GM10847 (cell line): Measurements from ENCODE around the gene METAP1D.

Experiments
- POLR2A ChIP-seq: IDR thresholded peaks from 2 replicates; pipeline ENCODE4 v1.6.1; 2011; ENCODE audit not compliant: insufficient read length; ENCODE audit errors: extremely low read depth

The METAP1D gene

DNA sequence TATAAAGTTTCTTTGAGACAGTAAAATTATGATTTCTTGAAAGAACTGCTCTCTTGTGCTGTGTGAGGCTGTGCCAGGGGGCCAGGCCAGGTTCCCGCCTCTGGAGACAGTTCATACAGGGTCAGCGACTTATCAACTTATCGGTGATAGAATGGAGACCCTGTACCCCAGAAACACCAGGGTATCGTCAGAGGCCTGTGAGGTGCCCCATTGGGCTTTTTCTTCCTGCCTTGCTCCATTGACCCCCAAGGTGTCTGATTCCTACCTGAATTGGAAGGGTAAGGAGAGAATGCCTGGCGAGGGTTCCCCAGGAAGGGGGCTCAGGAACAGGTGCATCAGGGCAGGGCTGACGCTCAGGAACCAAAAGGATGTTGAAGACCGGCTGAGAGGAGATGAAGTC is 89.9 kb downstream of the METAP1D start:
- no peak for TF ChIP-seq POLR2A

DNA sequence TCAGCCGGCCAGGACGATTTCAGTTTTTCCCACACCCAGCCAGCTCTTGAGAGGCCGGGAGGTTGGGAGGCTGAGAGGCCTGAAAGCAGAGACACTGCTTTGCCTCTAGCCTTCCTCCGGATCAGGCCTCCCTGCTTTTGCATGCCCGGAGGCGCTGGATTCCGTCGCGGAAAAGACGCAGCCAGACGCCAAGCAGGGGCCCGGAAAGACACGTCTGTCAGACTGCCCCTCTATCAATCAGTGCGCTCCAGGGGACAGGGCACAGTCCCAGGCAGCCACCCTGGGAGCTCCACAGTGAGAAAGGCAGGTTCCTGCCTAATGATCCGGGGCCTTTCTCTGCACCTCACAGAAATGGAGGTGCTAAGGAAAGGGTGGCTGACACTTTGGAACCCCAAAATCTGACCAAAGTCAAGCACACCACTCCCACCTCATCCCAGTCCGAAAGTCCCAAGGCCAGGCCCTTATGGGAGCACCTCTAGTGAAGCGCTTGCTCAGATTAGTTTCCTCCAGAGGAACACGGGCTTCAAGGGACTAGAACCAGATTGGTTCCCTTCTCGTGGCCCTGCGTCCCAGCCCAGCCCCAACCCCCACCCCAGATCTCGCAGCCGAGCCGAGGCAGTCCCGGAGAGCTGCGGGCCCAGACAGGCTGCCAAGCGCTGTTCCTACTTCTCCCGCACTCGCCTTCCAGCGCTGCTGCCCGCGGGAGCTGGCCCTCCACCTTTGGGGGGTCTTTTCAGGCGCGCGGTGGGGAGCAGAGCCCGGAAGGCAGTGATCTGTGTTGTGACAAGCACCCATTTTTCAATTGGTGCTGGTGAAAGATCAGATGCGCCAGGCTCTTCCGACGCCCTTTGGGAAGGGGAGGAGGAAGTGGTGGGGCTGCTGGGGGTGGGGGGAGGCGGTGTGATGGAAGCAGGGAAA is 90.5 kb downstream of the METAP1D start:
- TF ChIP-seq POLR2A = no peak

DNA sequence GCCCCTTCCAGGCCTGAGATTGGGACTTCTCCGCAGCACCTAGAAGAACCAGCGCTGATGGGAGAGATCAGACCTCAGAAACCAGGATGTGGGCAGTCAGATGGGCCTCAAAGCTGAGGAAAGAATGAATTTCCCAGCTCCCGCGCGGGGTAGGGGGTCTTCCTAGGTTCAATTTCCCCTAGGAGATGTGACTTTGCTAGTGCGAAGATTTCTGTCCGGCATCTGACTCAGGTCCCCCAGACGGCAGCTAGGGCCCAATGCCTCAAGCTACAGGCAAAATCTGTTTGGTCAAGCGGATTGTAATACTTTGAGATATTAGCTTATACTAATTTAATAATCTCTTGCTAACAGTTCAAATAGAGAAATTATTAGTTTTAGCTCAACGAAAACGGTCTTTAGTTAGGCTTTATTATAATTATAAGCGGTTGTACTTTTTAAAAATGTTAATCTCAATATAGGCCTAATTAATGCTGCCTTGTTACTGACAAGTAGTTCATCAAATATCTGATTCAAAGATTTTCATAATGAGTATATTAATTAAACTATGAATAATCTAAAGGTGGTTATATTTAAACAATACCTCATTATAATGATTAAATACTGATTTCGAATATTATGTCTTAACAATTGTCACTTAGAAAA is 91.4 kb downstream of the METAP1D start:
- TF ChIP-seq POLR2A = no peak

DNA sequence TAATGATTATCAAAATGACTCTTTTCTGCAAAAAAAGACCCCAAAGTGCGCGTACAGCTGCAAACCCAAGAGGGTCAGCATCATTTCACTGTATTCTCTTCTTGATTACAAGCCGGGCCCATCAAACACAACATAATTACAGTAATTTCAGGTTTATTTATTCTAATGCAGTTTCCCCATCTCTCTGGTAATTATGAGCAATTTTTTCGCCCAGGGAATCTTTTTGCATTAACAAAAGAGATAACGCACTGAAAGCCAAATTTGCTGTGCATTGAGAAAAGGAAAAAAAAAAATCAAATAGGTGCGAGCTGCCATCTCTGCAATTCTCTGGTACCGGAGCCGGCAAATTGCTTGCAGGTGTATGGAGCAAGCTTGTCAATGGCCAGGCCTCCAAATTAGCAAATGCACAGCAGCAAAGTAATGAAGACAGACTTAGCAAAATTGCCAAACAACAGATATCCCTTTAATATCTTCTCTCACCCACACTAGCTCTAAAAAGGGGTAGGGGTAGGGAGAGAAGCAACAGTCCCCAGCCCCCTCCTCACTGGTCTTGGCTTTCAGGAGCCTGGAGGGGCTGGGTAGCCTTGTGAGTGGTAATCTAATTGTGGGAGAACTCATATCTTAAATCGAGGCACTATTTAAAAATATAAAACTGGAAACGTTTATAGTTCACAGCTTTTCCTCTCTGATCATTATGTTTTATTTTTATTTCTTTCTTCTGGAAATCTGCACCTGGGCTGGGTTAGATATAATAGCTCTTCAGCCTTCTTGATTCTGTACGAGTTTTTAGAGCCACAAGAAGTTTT is 92.2 kb downstream of the METAP1D start:
- TF ChIP-seq POLR2A = no peak

DNA sequence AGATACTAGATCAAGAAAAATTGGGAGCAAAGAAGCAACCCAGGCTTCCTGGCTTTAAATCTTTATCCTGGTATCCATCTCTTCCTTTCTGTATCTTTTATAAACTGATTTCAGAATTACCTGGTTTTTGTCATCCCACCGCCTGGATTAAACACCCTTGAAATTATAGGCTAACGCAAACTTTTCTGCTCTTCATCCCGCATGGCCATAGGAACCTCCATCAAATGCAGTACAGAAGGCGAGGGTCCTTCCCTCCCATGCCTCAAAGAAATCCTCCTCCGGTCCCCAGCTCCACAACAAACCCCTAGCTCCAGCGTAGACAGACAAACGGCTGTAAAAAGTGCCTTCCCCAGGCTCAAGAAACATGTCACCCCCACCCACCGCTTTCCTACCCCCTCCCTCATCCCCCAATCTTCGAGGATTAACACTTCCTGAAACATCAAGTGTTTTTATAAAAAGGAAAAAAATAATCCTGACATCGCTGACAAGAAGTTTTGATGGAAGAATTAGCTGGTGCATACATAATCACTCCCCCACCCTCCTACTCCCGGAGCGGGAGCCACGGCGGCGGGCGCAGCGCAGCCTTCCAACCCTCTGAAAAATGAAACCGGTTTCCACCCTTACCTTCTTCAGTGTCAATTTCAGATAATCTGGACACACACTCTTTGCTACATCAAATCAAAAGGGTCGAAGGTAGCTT is 93.1 kb downstream of the METAP1D start:
- no peak for TF ChIP-seq POLR2A

DNA sequence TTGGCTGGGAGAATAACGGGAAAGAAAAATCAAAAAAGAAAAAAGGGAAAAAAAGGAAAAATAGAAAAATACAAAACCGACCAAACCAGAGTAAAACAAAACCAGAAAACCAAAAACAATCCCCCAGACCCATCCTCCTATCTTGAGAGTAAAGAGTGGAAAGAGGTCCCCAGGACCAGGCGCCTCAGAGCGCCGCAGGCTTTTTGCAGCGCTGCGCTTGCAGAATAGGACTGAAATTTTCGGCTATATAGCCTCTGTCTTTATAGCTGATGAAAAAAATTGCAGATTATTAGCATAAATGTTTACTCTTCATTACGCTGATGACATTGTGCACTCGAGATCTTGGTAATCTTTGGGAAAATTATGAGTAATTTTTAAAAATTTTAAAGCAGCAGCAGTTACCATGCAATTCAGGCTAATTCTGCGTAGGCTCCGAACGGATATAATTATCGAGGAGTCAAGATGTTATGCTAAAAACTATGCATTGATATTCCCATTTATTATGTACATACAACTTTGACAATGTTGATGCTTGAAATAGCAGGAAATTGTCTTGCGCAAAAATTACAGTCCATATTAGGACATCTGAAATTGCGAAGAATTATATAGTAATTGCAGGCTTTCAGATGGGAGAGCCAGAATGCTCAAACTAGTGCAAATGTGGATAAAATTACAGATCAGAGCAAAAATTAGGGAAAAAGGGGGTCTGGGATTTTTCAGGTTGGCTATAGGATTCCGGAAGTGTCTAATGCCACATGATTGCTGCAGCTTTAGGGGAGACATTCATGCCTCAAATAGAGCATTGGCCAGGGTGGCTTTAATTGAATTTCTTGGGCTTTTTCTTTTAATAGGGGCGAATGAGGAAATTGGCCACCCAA is 93.9 kb downstream of the METAP1D start:
- no peak for TF ChIP-seq POLR2A

DNA sequence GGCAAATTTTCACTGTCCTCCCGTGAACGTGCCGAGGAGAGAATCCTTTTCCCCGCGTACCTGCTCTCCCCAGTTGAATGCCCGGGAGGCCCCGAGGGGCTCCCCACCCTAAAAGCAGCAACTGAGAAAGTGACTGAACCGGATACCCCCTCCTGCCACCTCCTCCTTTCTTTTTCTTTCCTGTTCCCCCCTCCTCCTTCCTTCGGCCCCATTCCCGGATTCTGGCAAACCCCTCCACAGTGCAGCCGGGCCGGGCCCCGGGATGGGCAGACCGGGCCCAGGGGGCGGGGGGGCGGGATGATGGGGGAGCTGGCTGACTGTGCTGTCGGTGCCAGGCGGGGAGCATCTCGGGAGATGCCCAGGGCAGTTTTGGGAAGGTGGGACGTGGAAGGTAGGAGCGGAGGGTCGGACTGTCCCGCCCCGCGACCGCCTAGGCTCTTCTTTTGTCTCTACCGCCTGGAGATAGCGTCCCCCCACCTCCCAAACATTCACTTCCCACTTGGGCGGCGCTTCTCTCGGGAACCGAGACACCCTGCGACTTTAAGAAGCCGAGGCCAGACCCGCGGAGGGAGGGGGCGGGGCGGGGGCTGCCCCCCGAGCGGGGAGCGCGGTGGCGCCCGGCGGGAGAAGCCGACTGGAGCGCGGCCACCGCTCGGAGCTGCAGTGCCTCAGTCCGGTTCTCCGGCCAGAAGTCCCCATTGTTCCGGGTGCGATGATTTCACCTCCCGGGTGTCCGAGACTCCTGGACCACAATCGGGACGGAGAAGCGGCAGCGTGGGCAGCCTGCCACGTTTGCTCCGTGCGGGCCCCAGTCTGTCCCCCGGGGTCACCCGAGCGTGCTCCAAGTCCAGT is 94.8 kb downstream of the METAP1D start:
- no peak for TF ChIP-seq POLR2A

DNA sequence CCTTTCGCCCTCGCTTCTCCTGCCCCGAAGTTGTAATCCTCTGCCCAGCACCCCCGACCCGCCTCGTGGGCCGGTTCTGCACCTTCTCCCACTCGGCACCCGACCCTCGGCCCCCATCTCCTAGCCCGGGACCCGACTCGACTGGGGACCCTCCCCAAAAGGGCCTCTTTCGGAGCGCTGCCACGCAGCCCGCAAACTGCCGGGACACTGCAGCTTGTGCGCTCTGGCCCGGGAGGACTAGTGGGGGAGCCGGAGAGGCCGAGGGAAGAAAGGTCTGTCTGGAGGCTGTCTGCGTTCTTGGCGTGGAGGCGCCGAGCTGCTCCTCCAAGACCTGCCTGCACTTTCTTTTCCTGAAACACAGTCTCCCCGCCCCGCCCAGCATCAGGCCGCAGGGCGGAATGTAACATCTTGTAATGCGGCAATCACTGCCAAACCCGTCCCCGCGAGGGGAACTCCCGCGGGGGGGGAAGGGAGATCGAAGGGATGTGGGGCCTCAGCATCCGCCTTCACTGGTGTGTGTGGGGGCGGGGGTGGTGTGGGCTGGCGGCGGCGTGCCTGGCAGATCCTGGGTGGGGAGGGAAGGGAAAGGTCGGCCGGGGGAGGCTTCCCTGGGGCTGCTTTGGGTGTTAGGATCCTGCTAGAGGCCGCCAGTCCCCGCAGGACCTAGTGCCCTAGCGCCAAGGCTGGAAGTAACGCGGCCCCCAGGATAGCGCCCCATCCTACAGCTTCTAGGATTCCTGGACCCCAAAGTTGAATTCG is 95.6 kb downstream of the METAP1D start:
- TF ChIP-seq POLR2A = no peak

DNA sequence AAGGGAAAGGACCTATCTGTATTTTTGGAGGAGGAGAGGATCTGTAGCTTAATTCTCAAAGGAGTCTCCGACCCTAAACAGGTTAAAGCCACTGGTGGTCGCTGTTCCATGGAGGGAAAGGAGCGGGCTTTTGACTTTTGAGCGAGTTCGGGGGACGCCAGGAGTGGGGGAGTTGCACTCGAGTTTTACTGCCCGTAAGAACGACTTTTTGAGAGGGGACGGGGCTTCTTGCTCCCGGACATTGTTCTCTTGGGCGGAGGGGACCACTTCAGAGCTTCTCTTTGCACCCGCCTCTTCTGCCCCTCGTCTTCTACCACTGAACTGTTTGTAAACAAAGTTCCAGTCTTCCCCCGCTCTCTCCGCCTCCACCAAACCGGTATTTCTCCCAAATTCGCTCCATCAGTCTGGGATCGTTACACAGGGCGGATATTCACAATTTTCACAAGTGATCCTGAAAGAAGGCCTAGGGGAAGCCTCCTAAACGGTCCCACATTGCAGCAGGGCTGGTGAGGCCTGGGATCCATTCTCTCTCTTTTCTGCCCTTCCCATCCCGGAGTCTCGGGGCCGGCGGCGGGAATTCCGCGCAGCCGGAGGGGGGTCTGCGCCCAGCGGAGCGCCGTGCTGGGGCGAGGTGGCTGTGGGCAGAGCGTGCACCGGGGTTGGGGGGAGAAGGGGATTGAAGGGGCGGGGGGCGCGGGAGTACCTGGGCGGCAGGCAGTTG is 96.3 kb downstream of the METAP1D start:
- TF ChIP-seq POLR2A = no peak

DNA sequence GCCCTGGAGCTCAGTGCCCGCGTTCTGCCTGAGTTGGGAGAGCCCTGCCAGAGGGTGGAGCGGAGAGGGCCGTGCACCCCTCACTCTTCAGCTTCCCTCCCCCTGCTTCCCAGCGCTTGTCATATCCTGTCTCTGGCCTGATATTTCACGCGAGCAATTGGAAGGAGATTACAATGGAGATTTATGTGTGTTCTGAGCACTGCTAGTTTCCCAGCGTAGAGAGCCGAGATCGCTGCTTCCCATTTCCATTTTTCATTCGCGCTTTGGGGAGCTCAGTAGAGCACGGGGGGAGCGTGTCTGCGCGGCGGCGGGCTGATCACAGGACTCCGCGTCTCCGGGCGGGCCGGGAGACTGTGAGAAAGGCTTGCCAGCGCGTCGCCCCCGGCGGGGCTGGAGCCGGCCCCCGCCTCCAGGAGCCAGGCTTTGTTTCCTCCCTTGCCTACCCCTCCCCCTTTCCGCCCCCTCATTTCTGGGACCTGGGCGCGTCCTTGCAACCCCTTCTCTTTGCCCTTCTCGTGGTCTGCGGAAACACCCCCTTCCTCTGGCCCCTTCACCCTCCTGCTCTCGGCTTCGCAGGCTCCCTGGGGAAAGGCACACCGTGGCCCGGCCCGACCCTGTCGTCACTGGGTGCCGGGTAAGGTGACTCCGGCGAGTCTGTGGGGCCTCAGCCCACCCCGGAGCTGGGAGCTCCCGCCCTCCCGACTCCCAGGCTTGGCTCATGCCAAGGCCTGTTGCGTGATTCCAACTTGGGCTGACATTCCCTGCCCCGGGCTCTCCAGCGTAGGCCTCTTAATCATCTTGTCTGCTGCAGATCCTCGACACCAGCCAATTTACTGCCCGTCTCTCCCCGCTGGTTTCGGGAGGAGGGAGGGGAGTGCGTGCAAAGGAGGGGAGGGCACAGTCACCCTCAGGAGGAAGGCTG is 97.1 kb downstream of the METAP1D start:
- TF ChIP-seq POLR2A = no peak

DNA sequence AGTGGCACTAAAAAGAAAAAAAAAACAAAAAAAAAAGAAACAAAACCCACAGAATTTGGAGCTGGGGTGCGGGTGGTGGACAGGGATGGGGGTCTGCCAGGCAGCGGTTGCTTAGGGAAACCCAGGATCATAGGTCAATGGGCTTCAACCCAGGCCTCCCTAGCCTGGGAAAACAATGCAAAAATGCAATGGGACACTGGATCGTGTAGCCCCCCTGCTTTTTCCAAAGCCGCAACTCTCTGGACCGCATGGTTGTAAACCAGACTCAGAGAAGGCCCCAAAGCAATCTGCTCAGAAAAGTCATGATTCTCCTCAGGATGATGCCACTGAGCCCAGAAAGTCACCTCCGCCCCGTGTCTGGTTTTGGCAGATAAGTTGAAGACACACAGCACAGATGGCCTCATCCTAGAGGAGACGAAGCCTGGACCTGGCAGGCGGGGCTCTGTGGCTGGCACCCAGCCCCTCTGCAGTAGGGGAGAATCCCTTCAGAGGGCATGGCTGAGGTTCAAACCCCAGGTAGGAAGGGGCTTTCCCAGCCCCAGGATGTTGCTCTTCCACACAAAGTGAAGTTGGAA is 97.9 kb downstream of the METAP1D start:
- TF ChIP-seq POLR2A = no peak
